HS-27A (cell line): ENCODE results near the gene TBC1D22A.

Source experiments
- DNase-seq: peaks from one replicate; pipeline ENCODE4 v3.0.0-alpha.2; 2012; ENCODE audit warnings: low read depth, missing footprints

Gene TBC1D22A

DNA sequence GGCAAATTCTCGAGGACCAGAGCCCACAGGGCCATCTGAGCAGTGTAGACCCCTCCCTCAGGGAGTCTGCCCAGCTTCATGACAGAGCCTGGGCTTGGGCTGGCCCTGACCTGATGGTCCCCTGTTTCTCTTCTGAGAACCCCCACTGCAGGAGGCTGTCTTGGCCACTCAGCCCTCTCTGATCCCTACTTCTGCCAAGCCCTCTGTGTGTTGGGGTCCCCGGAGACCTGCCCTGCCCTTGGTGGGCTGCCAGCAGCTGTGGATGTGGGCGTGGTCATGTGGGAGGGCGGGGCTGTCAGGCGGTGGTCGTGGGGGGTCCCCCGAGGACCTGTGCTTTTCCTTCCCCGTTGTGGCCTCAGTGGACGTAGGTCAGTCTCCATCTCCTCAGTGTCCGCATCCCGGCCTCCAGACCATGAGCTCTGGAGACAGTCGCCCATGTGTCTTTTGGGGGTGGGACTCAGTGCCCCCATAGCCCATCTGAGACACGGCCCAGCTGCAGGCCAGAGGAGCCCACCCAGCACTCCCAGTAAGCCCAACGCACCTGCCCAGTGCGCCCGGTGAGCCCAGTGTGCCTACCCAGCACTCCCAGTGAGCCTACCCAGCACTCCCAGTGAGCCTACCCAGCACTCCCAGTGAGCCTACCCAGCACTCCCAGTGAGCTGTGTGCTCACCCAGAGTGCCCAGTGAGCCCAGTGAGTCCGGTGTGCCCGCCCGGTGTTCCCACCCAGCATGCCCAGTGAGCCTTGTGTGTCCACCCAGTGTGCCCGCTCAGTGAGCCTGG is 409.2 kb downstream of the TBC1D22A start:
- DNase-seq, result no peak

DNA sequence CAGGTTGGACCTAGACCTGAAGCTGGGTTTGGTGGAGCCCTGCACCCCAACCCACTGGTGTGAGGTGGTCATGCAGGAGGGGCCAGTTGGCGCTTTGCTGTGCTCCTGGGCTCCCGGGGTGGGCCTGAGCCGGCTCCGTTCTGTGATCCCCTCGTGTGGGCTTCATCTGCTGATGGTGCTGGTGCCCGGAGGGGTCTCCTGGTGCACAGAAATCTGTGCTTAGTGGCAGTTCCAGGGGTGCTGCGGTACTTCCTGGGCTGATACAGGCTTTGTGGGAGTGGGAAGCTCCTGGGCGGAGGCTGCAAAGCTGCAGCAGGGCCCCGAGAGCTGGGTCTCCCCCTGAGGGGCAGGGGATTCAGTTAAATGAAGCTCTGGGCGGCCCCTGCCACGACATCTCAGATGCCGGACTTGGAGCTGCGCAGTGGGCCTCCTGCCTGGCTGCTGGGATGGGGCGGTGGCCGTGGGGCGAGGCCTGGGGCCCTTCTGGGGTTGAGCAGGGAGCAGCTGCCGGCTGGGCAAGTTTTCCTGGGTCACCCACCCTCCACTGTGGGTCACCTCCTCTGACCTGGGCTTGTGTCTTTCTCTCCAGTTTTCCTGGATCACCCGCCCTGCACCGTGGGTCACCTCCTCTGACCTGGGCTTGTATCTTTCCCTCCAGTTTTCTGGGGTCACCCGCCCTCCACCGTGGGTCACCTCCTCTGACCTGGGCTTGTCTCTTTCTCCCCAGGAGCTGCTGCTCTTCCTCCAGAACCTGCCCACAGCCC is 410.5 kb downstream of the TBC1D22A start:
- DNase-seq, result no peak

GRCh38 chr22:47173535-47174021 is 411.1 kb downstream of the TBC1D22A start:
- DNase-seq, result no peak

GRCh38 chr22:47174096-47174495 is 411.6 kb downstream of the TBC1D22A start:
- DNase-seq, result no peak

GRCh38 chr22:47174671-47175112 is 412.2 kb downstream of the TBC1D22A start:
- no peak for DNase-seq

- DNase-seq, result no peak
Measured at GRCh38 chr22:47175151-47176025, 412.9 kb downstream of the TBC1D22A start.

- no peak for DNase-seq
Measured at GRCh38 chr22:47176026-47176389, 413.6 kb downstream of the TBC1D22A start.

DNA sequence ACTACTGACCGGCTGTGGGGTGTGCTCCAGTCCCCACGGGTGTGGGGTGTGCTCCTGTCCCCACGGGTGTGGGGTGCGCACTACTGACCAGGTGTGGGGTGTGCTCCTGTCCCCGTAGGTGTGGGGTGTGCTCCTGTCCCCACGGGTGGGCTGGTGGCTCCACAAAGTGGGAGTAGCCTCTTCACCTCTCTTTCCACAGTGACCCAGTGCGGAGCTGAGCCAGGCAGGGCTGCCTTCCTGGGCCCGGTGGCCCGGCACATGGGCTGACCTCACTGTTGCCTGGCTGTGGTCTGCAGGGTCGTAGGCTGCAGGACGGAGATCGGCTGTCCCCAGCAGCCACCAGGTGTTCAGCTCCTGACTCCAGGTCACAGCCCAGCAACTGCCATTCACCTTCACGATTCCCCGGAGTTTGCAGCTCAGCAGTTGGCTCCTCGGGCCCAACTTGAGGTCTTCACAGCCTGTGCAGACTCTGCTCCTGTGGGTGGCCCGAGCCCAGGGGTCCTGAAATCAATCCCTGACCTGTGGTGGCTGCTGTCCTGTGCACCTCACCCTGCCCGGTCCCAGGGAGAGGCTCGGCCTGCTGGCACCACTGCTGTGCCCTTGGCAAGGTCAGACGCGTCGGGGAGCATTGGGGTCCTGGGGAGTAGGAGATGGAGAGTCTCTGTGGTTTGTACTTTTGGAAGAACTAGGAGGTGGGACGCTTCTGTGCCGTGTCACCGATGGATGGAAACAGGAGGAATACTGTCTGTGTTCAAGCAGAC is 414.3 kb downstream of the TBC1D22A start:
- DNase-seq, result no peak

DNA sequence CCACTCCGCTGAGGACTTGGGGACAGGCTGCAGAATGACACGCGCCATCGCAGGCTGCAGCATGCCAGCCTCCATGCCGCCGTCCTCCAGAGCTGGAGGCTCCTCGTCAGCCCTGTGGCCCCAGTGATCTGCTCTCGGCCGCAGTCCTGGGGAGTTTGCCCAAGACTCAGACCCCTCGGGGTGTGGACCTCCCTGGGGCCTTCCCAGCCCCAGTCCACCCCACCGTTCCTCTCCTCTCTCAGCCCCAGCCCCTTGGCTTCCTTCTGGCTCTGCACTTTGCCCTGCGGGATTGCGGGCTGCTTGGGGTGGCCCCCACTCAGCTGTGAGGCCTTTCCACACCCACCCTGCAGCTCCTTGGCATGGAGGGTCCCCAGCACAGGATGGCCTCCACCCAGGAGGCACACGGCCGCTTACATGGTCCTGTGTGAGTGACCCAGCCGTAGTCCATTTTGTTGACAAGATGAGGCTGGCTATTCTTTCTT is 414.9 kb downstream of the TBC1D22A start:
- no peak for DNase-seq

GRCh38 chr22:47178339-47178738 is 415.9 kb downstream of the TBC1D22A start:
- no peak for DNase-seq

DNA sequence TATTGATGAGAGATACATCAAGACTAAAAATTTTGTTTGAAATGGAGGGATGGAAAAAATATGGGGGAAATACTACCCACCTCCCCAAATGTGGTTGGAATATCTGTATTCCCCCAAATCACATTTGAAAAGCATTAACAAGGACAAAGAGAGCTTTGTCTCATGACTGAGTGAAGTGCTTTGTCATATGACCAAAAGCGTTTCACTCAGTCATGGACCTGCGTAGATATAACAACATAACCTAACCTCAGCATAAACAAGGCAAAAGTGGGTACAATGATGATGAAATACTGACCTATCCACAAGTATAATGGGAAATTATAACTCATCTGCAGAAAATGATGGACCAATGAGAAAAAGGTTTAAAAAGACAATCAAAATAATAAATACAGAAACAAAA is 418.3 kb downstream of the TBC1D22A start:
- no peak for DNase-seq

- DNase-seq, result no peak
Measured at GRCh38 chr22:47187176-47187957, 424.9 kb downstream of the TBC1D22A start.

- no peak for DNase-seq
Measured at GRCh38 chr22:47188261-47189055, 426.0 kb downstream of the TBC1D22A start.

DNA sequence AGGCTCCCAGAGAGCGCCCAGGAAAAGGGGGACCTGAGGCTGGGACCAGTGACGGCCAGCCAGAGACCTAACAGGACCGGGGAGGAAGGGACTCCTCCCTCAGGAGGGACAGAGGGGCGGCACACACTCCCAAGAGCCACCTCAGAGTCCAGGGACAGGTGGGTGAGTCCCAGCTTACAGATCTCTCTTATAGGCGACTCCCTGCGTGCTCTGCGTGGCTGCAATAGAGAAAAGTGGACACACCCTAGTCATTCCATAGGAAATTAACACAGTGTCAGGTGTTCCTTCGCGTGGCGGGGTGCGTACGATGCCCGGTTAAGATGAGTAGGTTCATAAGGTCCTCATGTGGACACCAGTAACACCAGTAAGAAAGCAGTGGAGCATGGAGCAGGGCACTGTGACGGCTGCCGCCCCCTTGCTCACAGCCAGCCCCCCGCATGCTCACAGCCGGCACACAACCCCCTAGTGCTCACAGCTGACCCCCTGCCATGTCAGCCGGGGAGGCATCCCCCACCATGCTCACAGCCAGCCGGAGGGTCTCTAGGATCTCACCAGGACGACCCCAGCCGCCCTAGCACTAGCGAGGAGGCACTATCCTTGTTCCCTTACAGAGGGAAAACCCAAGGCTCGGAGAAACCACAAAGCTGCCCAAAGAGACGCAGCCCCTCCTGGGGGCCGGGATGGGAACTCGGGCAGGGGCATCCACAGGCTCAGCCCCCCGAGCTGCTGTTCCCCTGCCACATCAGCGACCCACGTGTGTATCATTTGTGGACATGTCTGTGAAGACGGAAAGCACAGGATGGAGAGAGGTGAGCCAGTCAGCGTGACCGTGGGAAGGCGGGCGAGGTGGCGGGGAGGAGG is 426.8 kb downstream of the TBC1D22A start:
- DNase-seq, result no peak

- no peak for DNase-seq
Measured at GRCh38 chr22:47190276-47190956, 428.0 kb downstream of the TBC1D22A start.

DNA sequence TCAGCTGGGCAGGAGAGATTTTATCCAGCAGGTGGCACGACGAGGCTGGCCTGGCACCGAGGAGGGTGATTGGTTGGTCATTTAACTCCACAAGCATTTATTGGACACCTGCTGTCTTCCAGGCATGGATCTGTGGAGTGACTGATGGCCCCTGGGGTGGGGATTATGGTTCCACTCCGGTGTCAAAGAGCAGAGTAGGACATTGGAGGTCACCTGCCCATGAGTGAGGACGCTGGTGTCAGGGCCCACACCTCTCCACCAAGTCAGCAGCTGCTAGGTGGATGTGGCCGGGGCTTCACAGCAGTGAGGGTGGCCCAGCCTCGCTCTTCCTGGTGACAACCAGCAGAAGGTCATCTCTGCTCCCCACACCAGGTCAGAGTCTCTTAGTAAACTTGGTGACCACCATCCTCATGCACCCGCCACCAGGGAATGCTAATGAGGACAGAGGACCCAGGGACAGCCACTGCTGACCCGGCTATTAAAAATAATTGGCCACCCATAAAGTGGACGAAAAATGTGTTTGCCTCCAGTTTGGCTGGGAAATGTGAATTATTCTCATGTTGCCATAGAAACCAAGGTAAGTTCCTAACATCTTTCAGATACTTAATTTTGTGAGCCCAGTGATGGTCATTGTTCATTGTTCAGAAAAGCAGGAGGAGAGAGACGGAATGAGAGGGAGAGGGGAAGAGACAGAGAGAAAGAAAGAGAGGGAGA is 428.7 kb downstream of the TBC1D22A start:
- DNase-seq, result no peak
